NCI-H2227 treated with DMSO at 0.1 percent for 48 hours (cell line): ENCODE data around the gene SERBP1.
"Not testable (repeated sequence)": the region's sequence is repeated elsewhere in the genome, so short reads cannot be mapped to it uniquely, and the experiment has no call there.

Experiments used
- DNase-seq: peaks from one replicate; lab custom pipeline; 2025; lab: John Stamatoyannopoulos, UW

The SERBP1 gene

GRCh38 chr1:67405473-67406245, 24.5 kb downstream of the SERBP1 start:
- no peak for DNase-seq

- no peak for DNase-seq
Measured at GRCh38 chr1:67404212-67404620, 26.0 kb downstream of the SERBP1 start.

GRCh38 chr1:67401443-67401842, 28.8 kb downstream of the SERBP1 start:
- DNase-seq: no peak

- not testable (repeated sequence) for DNase-seq
Measured at GRCh38 chr1:67400029-67400786, 30.0 kb downstream of the SERBP1 start.

- DNase-seq: no peak
Measured at GRCh38 chr1:67399199-67399993, 30.8 kb downstream of the SERBP1 start.

- no peak for DNase-seq
Measured at GRCh38 chr1:67394548-67394947, 35.7 kb downstream of the SERBP1 start.

- DNase-seq: no peak
Measured at GRCh38 chr1:67393737-67394136, 36.5 kb downstream of the SERBP1 start.

GRCh38 chr1:67393240-67393639, 37.0 kb downstream of the SERBP1 start:
- no peak for DNase-seq

- no peak for DNase-seq
Measured at GRCh38 chr1:67390041-67390887, 39.9 kb downstream of the SERBP1 start.

- DNase-seq: no peak
Measured at GRCh38 chr1:67383999-67384638, 46.1 kb downstream of the SERBP1 start.

GRCh38 chr1:67382292-67382691, 47.9 kb downstream of the SERBP1 start:
- no peak for DNase-seq

- no peak for DNase-seq
Measured at GRCh38 chr1:67381154-67381553, 49.0 kb downstream of the SERBP1 start.

GRCh38 chr1:67377253-67377652, 52.9 kb downstream of the SERBP1 start:
- DNase-seq: no peak

- DNase-seq: no peak
Measured at GRCh38 chr1:67376381-67376780, 53.8 kb downstream of the SERBP1 start.

- no peak for DNase-seq
Measured at GRCh38 chr1:67372898-67373297, 57.3 kb downstream of the SERBP1 start.

GRCh38 chr1:67372136-67372535, 58.1 kb downstream of the SERBP1 start:
- DNase-seq: no peak

- DNase-seq: no peak
Measured at GRCh38 chr1:67371681-67372080, 58.5 kb downstream of the SERBP1 start.

- no peak for DNase-seq
Measured at GRCh38 chr1:67371043-67371442, 59.2 kb downstream of the SERBP1 start.

GRCh38 chr1:67368046-67368514, 62.1 kb downstream of the SERBP1 start:
- peak; percentile 59 for DNase-seq

GRCh38 chr1:67367370-67368045, 62.7 kb downstream of the SERBP1 start:
- peak; percentile 59 for DNase-seq
